CD14-positive monocyte (primary cell): ENCODE data around the gene PDE8B. TPM values are rescaled to one million over a fixed set of nuclear protein-coding genes. Genes with fewer than 3 reads are reported as not detected.

Experiments used
- DNase-seq, 3 donors: peaks; one replicate each; pipeline ENCODE4 v3.0.0-alpha.2; 2011 to 2022
- H2AFZ ChIP-seq: 2 replicates; pipeline ENCODE4 v1.6.0; 2012; ENCODE audit warnings: mild to moderate bottlenecking, low read depth, low read length, inconsistent platforms; ENCODE audit not compliant: insufficient read depth, poor library complexity, severe bottlenecking
- H3K27ac ChIP-seq, 2 donors: 1 replicate in 1 of 2; 2 replicates in 1 of 2; pipeline ENCODE4 v1.5.1; 2012 to 2013; ENCODE audit warnings: low read length in 2 of 2, control low read depth in 1 of 2, inconsistent platforms in 1 of 2, low read depth in 1 of 2, mild to moderate bottlenecking in 1 of 2
- H3K27me3 ChIP-seq, 2 donors: one replicate each; pipeline versions ENCODE4 v1.6.0 to v1.6.1; 2011 to 2013; ENCODE audit warnings: low read length in 2 of 2; ENCODE audit not compliant: control insufficient read depth in 2 of 2, insufficient read depth in 2 of 2
- H3K36me3 ChIP-seq, 2 donors: replicated peaks in 1 of 2; 1 replicate in 1 of 2; 2 replicates in 1 of 2; pipeline versions ENCODE4 v1.5.1 to v1.6.1; 2012 to 2013; ENCODE audit warnings: low read length in 2 of 2, control low read depth in 1 of 2, inconsistent platforms in 1 of 2, mild to moderate bottlenecking in 1 of 2; ENCODE audit not compliant: insufficient read depth in 2 of 2, control insufficient read depth in 1 of 2
- H3K4me1 ChIP-seq, 2 donors: 1 replicate in 1 of 2; 2 replicates in 1 of 2; pipeline versions ENCODE4 v1.5.1 to v1.6.1; 2012 to 2013; ENCODE audit warnings: low read length in 2 of 2, control low read depth in 1 of 2, inconsistent platforms in 1 of 2, mild to moderate bottlenecking in 1 of 2, moderate library complexity in 1 of 2; ENCODE audit not compliant: insufficient read depth in 2 of 2, control insufficient read depth in 1 of 2
- H3K4me2 ChIP-seq: replicated peaks from 2 replicates; pipeline ENCODE3; 2012; ENCODE audit warnings: low read length, moderate library complexity, mild to moderate bottlenecking; ENCODE audit not compliant: poor library complexity, severe bottlenecking; ENCODE audit errors: extremely low read depth
- H3K4me3 ChIP-seq, 3 experiments: fragments of 200-600 bp in 1 of 3; sonication (generic) in 1 of 3; replicated peaks in 1 of 3; 1 replicate in 2 of 3; 2 replicates in 1 of 3; pipeline ENCODE4 v1.5.1; 2011 to 2013; ENCODE audit warnings: low read length in 3 of 3, mild to moderate bottlenecking in 3 of 3, control low read depth in 2 of 3, low read depth in 2 of 3, inconsistent platforms in 1 of 3, moderate library complexity in 1 of 3
- H3K79me2 ChIP-seq: 2 replicates; pipeline ENCODE4 v1.6.0; 2012; ENCODE audit warnings: mild to moderate bottlenecking, control low read depth, inconsistent platforms, low read length, moderate library complexity; ENCODE audit not compliant: insufficient read depth
- H3K9ac ChIP-seq: 2 replicates; pipeline ENCODE4 v1.6.0; 2017; ENCODE audit warnings: low read length, mild to moderate bottlenecking; ENCODE audit not compliant: insufficient read depth, poor library complexity, severe bottlenecking
- H3K9me3 ChIP-seq, 2 donors: replicated peaks in 1 of 2; 1 replicate in 1 of 2; 2 replicates in 1 of 2; pipeline versions ENCODE4 v1.5.1 to v1.6.1; 2012 to 2013; ENCODE audit warnings: low read length in 2 of 2, control low read depth in 1 of 2; ENCODE audit not compliant: control insufficient read depth in 1 of 2, insufficient read depth in 1 of 2
- H4K20me1 ChIP-seq: 2 replicates; pipeline ENCODE4 v1.6.0; 2012; ENCODE audit warnings: mild to moderate bottlenecking, low read length, control low read depth, moderate library complexity; ENCODE audit not compliant: insufficient read depth
- H3K27ac Mint-ChIP-seq, 7 donors: one replicate each; pipeline ENCODE4 v1.8.0; 2020; ENCODE audit warnings: mild to moderate bottlenecking in 7 of 7, mixed read lengths in 7 of 7, moderate library complexity in 6 of 7, inconsistent platforms in 2 of 7
- H3K27me3 Mint-ChIP-seq, 3 donors: one replicate each; pipeline ENCODE4 v1.8.0; 2021 to 2022; ENCODE audit warnings: low read depth in 3 of 3, mild to moderate bottlenecking in 3 of 3, mixed read lengths in 3 of 3, moderate library complexity in 3 of 3, inconsistent platforms in 1 of 3
- H3K36me3 Mint-ChIP-seq, 2 donors: one replicate each; pipeline ENCODE4 v1.8.0; 2020; ENCODE audit warnings: mixed read lengths in 2 of 2, inconsistent platforms in 1 of 2, mild to moderate bottlenecking in 1 of 2
- H3K4me1 Mint-ChIP-seq: one replicate; pipeline ENCODE4 v1.8.0; 2020; ENCODE audit warnings: mild to moderate bottlenecking, mixed read lengths
- H3K4me3 Mint-ChIP-seq, 2 donors: one replicate each; pipeline ENCODE4 v1.8.0; 2020; ENCODE audit warnings: mild to moderate bottlenecking in 2 of 2, mixed read lengths in 2 of 2, moderate library complexity in 1 of 2
- H3K9me3 Mint-ChIP-seq, 7 donors: one replicate each; pipeline ENCODE4 v1.8.0; 2020 to 2022; ENCODE audit warnings: mixed read lengths in 7 of 7, mild to moderate bottlenecking in 6 of 7, moderate library complexity in 6 of 7, inconsistent platforms in 2 of 7
- CTCF ChIP-seq: fragments of 200-600 bp; IDR thresholded peaks from one replicate; pipeline ENCODE4 v1.8.0; 2022; ENCODE audit warnings: antibody characterized with exemption, mild to moderate bottlenecking
- whole genome bisulfite sequencing: methylation state at CpG from one replicate; pipeline ENCODE4 v1.1.5; 2013; ENCODE audit warnings: missing lambda C conversion rate; ENCODE audit not compliant: insufficient coverage; 5-methylcytosine and 5-hydroxymethylcytosine counted together
- intact Hi-C, 2 donors: fragments of 100-400 bp; cut with micrococcal nuclease; formaldehyde crosslinking; loops; one replicate each; pipeline versions ENCODE4 v1.15.0 to v1.15.1; 2023
- polyA plus RNA-seq, 3 donors: library from polyadenylated mRNA; depleted of rRNA in 1 of 3; unstranded in 2 of 3; stranded (reverse) in 1 of 3; fragments of 300-500 nt in 2 of 3; fragments of >200 nt in 1 of 3; fragmentation: Illumina TruSeq in 2 of 3; gene quantifications; 1 replicate in 2 of 3; 2 replicates in 1 of 3; pipeline ENCODE4 v1.2.3, GENCODE V29; 2012 to 2021

PDE8B gene
- polyA plus RNA-seq, 3 donors = 0.11 to 0.61 (median 0.29) TPM

- Histone ChIP-seq H3K27ac (no peak overlapping the region), H3K79me2 (no peaks in the 10 kb centered on the region), H3K9me3 (no peaks in the 10 kb centered on the region), H2AFZ (no peak overlapping the region), H3K27me3 (no peaks in the 10 kb centered on the region), H3K4me1 (no peaks in the 10 kb centered on the region), H3K4me3 (no peak overlapping the region), H3K4me2 (no peak overlapping the region), H4K20me1 (no peaks in the 10 kb centered on the region), H3K36me3 (no peaks in the 10 kb centered on the region), H3K9ac (no peak overlapping the region)
- peak overlapping the region in 1 of 7 donors; percentile 12 for H3K27ac Mint-ChIP-seq
- H3K36me3 Mint-ChIP-seq = no peaks in the 10 kb centered on the region
- H3K9me3 Mint-ChIP-seq = peaks cover 0 to 5% (median 2%) of the 10 kb centered on the region in 7 donors
- no peak for DNase-seq
- no peak for TF ChIP-seq CTCF
- intact Hi-C loops = no loop called here
- H3K27me3 Mint-ChIP-seq = peaks cover 0 to 4% (median 0%) of the 10 kb centered on the region in 3 donors
- no peak overlapping the region for H3K4me3 Mint-ChIP-seq
- WGBS = no CpG with 5 or more reads among the region's 1 CpG
- H3K4me1 Mint-ChIP-seq = peaks cover 8% of the 10 kb centered on the region
Observed at GRCh38 chr5:77272206-77272605, 61.7 kb downstream of the PDE8B start.

- no peak for TF ChIP-seq CTCF
- intact Hi-C loops = no loop called here
- 80% methylated on average over 1 of the region's 4 CpGs for WGBS
Observed at GRCh38 chr5:77277759-77278158, 67.3 kb downstream of the PDE8B start.

More at GRCh38 chr5:77277759-77278158, 67.3 kb downstream of the PDE8B start:
- Mint-ChIP-seq H3K4me3 (no peak overlapping the region), H3K4me1 (no peaks in the 10 kb centered on the region), H3K9me3 (no peaks in the 10 kb centered on the region), H3K36me3 (no peaks in the 10 kb centered on the region), H3K27ac (no peak overlapping the region), H3K27me3 (no peaks in the 10 kb centered on the region)
- no peak overlapping the region for H3K9ac ChIP-seq
- no peak overlapping the region for H3K27ac ChIP-seq
- H3K4me1 ChIP-seq = no peaks in the 10 kb centered on the region
- H3K36me3 ChIP-seq = no peaks in the 10 kb centered on the region
- no peak overlapping the region for H3K4me3 ChIP-seq
- no peak for DNase-seq
- no peaks in the 10 kb centered on the region for H3K79me2 ChIP-seq
- no peaks in the 10 kb centered on the region for H4K20me1 ChIP-seq
- H3K4me2 ChIP-seq = no peak overlapping the region
- H3K27me3 ChIP-seq = no peaks in the 10 kb centered on the region
- no peaks in the 10 kb centered on the region for H3K9me3 ChIP-seq
- no peak overlapping the region for H2AFZ ChIP-seq
